Measurements from ENCODE around the gene VPS9D1.
"Not testable (repeated sequence)": the region's sequence is repeated elsewhere in the genome, so short reads cannot be mapped to it uniquely, and the experiment has no call there.

DNA sequence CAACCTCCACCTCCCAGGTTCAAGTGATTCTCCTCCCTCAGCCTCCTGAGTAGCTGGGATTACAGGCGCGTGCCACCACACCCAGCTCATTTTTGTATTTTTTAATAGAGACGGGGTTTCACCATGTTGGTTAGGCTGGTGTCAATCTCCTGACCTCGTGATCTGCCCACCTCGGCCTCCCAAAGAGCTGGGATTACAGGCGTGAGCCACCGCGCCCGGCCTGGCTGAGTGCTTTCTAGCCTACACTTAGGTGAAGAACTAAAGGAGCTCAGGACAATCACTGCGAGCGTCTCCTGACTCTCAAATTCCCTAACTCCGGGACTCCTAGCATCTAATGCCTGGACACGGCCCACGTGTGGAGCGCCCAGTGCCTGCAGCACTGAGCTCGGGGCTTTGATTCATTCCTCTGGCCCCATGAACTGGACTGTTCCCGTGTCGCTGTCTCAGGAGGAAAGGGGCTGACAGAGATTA, 21.0 kb downstream of the VPS9D1 start:
- TF ChIP-seq, protein P1, sequence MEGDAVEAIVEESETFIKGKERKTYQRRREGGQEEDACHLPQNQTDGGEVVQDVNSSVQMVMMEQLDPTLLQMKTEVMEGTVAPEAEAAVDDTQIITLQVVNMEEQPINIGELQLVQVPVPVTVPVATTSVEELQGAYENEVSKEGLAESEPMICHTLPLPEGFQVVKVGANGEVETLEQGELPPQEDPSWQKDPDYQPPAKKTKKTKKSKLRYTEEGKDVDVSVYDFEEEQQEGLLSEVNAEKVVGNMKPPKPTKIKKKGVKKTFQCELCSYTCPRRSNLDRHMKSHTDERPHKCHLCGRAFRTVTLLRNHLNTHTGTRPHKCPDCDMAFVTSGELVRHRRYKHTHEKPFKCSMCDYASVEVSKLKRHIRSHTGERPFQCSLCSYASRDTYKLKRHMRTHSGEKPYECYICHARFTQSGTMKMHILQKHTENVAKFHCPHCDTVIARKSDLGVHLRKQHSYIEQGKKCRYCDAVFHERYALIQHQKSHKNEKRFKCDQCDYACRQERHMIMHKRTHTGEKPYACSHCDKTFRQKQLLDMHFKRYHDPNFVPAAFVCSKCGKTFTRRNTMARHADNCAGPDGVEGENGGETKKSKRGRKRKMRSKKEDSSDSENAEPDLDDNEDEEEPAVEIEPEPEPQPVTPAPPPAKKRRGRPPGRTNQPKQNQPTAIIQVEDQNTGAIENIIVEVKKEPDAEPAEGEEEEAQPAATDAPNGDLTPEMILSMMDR (conservative IDR thresholded peaks at IDR 0.05): not testable (repeated sequence)
- TF ChIP-seq ZFX (IDR thresholded peaks at IDR 0.05): not testable (repeated sequence)

Measured in C4-2B (cell line).